Measurements from ENCODE around the gene SDC1.

DNA sequence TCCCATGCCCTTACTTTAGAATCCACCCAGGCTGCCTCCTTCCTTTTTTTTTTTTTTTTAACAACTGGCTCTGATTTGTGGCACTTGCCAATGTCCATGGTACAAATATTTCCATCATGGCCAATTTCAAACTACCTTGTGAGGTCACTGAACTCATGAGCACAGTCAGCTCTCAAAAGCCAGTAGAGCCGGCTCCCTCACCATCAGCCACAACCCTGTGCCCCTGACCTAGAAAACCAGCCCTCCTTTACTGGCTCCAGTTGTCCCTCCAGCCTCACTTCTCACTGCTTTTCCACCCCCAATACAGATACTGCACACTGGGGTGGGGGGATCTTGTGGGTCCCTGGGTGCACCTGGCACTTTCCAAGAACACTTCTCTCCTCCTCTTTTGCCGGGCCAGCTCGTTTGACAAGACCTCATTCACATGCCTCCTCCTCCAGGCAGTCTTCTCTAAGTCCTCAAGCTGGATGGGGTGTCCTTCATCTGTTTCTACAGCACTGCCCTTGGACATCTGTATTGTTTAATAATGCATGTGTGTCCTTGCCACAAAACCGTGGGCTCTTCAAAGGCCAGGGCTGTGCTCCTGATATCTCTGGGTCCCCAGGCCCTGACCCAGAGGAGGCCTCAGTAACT is 35.5 kb downstream of the SDC1 start:
- TF ChIP-seq CTCF (conservative IDR thresholded peaks at IDR 0.05) = no peak
- TF ChIP-seq ZFX (IDR thresholded peaks at IDR 0.05) = no peak

All from C4-2B (cell line).